ENCODE measurements around the gene ARL8A. TPM values are rescaled to one million over a fixed set of nuclear protein-coding genes. Genes with fewer than 3 reads are reported as not detected.
A peak's percentile ranks its signal among the peaks of the same experiment; 100 is the strongest.
"Not testable (repeated sequence)": the region's sequence is repeated elsewhere in the genome, so short reads cannot be mapped to it uniquely, and the experiment has no call there.

ARL8A gene
- total and polyA plus RNA-seq, 8 donors: 7.8 to 34.5 (median 20.9) TPM

GRCh38 chr1:202170726-202171125, 26.2 kb upstream of the ARL8A start:
- Histone ChIP-seq H3K27ac (no peak overlapping the region), H3K4me3 (no peak overlapping the region), H3K36me3 (no peaks in the 10 kb centered on the region), H3K27me3 (peaks cover 0 to 11% (median 0%) of the 10 kb centered on the region in 3 donors), H3K4me1 (peaks cover 0 to 12% (median 8%) of the 10 kb centered on the region in 4 donors), H3K9me3 (no peaks in the 10 kb centered on the region)
- DNase-seq: no peak
- TF ChIP-seq POLR2AphosphoS5 (IDR thresholded peaks at IDR 0.05) (no peak), EP300 (IDR thresholded peaks at IDR 0.05) (no peak), POLR2A (IDR thresholded peaks at IDR 0.05) (no peak)
- TF ChIP-seq, protein P1, sequence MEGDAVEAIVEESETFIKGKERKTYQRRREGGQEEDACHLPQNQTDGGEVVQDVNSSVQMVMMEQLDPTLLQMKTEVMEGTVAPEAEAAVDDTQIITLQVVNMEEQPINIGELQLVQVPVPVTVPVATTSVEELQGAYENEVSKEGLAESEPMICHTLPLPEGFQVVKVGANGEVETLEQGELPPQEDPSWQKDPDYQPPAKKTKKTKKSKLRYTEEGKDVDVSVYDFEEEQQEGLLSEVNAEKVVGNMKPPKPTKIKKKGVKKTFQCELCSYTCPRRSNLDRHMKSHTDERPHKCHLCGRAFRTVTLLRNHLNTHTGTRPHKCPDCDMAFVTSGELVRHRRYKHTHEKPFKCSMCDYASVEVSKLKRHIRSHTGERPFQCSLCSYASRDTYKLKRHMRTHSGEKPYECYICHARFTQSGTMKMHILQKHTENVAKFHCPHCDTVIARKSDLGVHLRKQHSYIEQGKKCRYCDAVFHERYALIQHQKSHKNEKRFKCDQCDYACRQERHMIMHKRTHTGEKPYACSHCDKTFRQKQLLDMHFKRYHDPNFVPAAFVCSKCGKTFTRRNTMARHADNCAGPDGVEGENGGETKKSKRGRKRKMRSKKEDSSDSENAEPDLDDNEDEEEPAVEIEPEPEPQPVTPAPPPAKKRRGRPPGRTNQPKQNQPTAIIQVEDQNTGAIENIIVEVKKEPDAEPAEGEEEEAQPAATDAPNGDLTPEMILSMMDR (IDR thresholded peaks at IDR 0.05): no peak
- 72 to 81% (median 80%) methylated on average over 6 of the region's 6 CpGs for WGBS, 5 donors
- intact Hi-C loops (cut with DNase I; ENCODE audit: low total_unique reads): no loop called here

- no peaks in the 10 kb centered on the region for H3K36me3 ChIP-seq
- peaks cover 0 to 21% (median 11%) of the 10 kb centered on the region in 4 donors for H3K4me1 ChIP-seq
- H3K27ac ChIP-seq: no peak overlapping the region
- H3K4me3 ChIP-seq: no peak overlapping the region
- 83 to 97% (median 93%) methylated on average over 6 to 7 of the region's 7 CpGs for WGBS, 5 donors
- intact Hi-C loops (cut with DNase I; ENCODE audit: low total_unique reads): no loop called here
- no peak for TF ChIP-seq POLR2AphosphoS5 (IDR thresholded peaks at IDR 0.05)
- no peak for TF ChIP-seq EP300 (IDR thresholded peaks at IDR 0.05)
- no peak for TF ChIP-seq POLR2A (IDR thresholded peaks at IDR 0.05)
- TF ChIP-seq, protein P1 (IDR thresholded peaks at IDR 0.05): no peak
- DNase-seq: no peak
- no peaks in the 10 kb centered on the region for H3K9me3 ChIP-seq
- H3K27me3 ChIP-seq: peaks cover 0 to 11% (median 0%) of the 10 kb centered on the region in 3 donors
These were observed 24.3 kb upstream of the ARL8A start for GRCh38 chr1:202168861-202169260.

DNA sequence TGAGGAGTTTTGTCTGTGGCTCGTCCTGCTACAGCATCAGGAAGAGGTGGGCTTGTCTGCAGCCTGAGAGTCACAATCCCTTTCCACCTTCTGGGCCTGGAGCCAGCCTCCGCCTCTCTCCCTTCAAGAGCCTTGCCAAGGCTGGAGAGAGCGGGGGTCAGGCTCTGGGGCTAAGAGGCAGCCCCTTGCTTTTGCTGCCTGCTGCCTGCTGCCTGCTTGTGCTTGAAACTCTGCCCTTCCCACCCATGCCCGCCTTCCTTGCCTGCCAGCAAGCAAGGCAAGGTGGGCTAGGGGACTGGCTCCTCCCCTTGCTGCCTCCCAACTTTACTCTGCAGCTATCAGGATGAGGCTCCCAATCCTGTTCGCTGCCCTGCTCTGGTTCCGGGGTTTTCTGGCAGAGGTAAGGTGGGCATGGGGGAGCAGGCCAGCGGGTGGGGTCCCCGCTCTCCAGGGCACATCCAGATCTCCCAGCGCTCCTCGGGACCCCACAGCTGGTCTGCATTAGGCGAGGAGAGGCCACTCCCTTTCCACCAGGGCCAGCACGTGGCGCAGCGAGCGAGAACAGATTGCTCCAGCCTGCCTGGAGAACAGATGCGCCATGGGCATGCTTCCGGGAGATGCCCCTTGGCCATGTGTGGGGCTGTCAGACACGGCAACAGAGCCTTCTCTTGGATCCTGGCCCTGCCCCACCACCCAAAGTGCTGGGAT, 23.3 kb upstream of the ARL8A start:
- intact Hi-C loops (cut with DNase I; ENCODE audit: low total_unique reads): no loop called here
- no peak overlapping the region for H3K4me3 ChIP-seq
- H3K27me3 ChIP-seq: peaks cover 0 to 11% (median 0%) of the 10 kb centered on the region in 3 donors
- no peak overlapping the region for H3K27ac ChIP-seq
- H3K36me3 ChIP-seq: no peaks in the 10 kb centered on the region
- TF ChIP-seq EP300 (IDR thresholded peaks at IDR 0.05) (no peak), POLR2A (IDR thresholded peaks at IDR 0.05) (no peak), POLR2AphosphoS5 (IDR thresholded peaks at IDR 0.05) (no peak)
- TF ChIP-seq, protein P1 (IDR thresholded peaks at IDR 0.05): no peak
- DNase-seq: peak in 1 of 2 donors; percentile 76
- peaks cover 0 to 21% (median 11%) of the 10 kb centered on the region in 4 donors for H3K4me1 ChIP-seq
- H3K9me3 ChIP-seq: no peaks in the 10 kb centered on the region
- 41 to 49% (median 47%) methylated on average over 16 to 18 of the region's 18 CpGs for WGBS, 5 donors

- H3K4me3 ChIP-seq; DNase-seq; H3K9me3 ChIP-seq; H3K27ac ChIP-seq; intact Hi-C loops (cut with DNase I; ENCODE audit: low total_unique reads); H3K36me3 ChIP-seq: not testable (repeated sequence)
- H3K27me3 ChIP-seq: peaks cover 0 to 11% (median 0%) of the 10 kb centered on the region in 3 donors
- WGBS, 5 donors: 67 to 78% (median 76%) methylated on average over 13 of the region's 13 CpGs
- H3K4me1 ChIP-seq: peaks cover 0 to 28% (median 13%) of the 10 kb centered on the region in 4 donors
These were observed 22.5 kb upstream of the ARL8A start for GRCh38 chr1:202167054-202167453.
